HepG2 (cell line): ENCODE results near the gene ZNF10. TPM values are rescaled to one million over a fixed set of nuclear protein-coding genes. Genes with fewer than 3 reads are reported as not detected.

Source experiments
- ARID3A ChIP-seq: IDR thresholded peaks from 2 replicates; pipeline ENCODE4 v1.6.1; 2012; ENCODE audit warnings: low read depth, low read length, improper control_type of control experiment
- ARNT2 ChIP-seq: sonication (generic); formaldehyde crosslinking; IDR thresholded peaks from 2 replicates; pipeline ENCODE4 v1.8.0; 2022; ENCODE audit warnings: mild to moderate bottlenecking, low read depth, missing genetic modification reagents, moderate library complexity
- ATF5 ChIP-seq: sonication (generic); formaldehyde crosslinking; IDR thresholded peaks from 2 replicates; pipeline ENCODE4 v1.4.0; 2020; ENCODE audit warnings: mild to moderate bottlenecking, low read depth, missing genetic modification reagents
- ATF7 ChIP-seq, 2 experiments: fragments of 450-650 bp in 1 of 2; sonication (generic) in 1 of 2; formaldehyde crosslinking in 1 of 2; IDR thresholded peaks; 2 replicates each; pipeline versions ENCODE4 v1.4.0 to v1.6.1; 2016 to 2020; ENCODE audit warnings: antibody characterized with exemption in 1 of 2, mild to moderate bottlenecking in 1 of 2, missing genetic modification reagents in 1 of 2
- CEBPZ ChIP-seq: IDR thresholded peaks from 2 replicates; pipeline ENCODE4 v1.6.1; 2012; ENCODE audit warnings: low read length, improper control_type of control experiment
- GMEB1 ChIP-seq: sonication (generic); formaldehyde crosslinking; IDR thresholded peaks from 2 replicates; pipeline ENCODE4 v1.5.1; 2020; ENCODE audit warnings: missing genetic modification reagents, mild to moderate bottlenecking, borderline replicate concordance
- NCOA1 ChIP-seq: sonication (generic); formaldehyde crosslinking; IDR thresholded peaks from 2 replicates; pipeline ENCODE4 v1.9.0; 2021; ENCODE audit warnings: missing genetic modification reagents
- NR3C1 ChIP-seq: sonication (generic); formaldehyde crosslinking; IDR thresholded peaks from 2 replicates; pipeline ENCODE4 v1.4.0; 2020; ENCODE audit warnings: missing genetic modification reagents
- RNF2 ChIP-seq: fragments of 450-650 bp; conservative IDR thresholded peaks from 2 replicates; pipeline ENCODE4 v1.6.1; 2016; ENCODE audit warnings: low read depth
- SIX4 ChIP-seq: sonication (generic); formaldehyde crosslinking; IDR thresholded peaks from 2 replicates; pipeline ENCODE4 v1.4.0; 2020; ENCODE audit warnings: missing genetic modification reagents
- THAP8 ChIP-seq: sonication (generic); formaldehyde crosslinking; IDR thresholded peaks from 2 replicates; pipeline ENCODE4 v1.5.1; 2020; ENCODE audit warnings: missing genetic modification reagents, mild to moderate bottlenecking, borderline replicate concordance
- ZNF274 ChIP-seq: sonication (generic); formaldehyde crosslinking; IDR thresholded peaks from 2 replicates; pipeline ENCODE4 v1.5.1; 2020; ENCODE audit warnings: mild to moderate bottlenecking, missing genetic modification reagents
- ZNF33B ChIP-seq: sonication (generic); formaldehyde crosslinking; IDR thresholded peaks from 2 replicates; pipeline ENCODE4 v1.5.1; 2020; ENCODE audit warnings: mild to moderate bottlenecking, missing genetic modification reagents
- ZNF460 ChIP-seq: sonication (generic); formaldehyde crosslinking; IDR thresholded peaks from 2 replicates; pipeline ENCODE4 v1.5.1; 2020; ENCODE audit warnings: missing genetic modification reagents, mild to moderate bottlenecking, borderline replicate concordance
- ZNF589 ChIP-seq: sonication (generic); formaldehyde crosslinking; conservative IDR thresholded peaks from 2 replicates; pipeline ENCODE4 v1.8.0; 2022; ENCODE audit warnings: mild to moderate bottlenecking, moderate library complexity, missing genetic modification reagents
- polyA plus RNA-seq, 8 experiments: library from polyadenylated mRNA; depleted of rRNA in 3 of 8; stranded (reverse) in 7 of 8; unstranded in 1 of 8; fragments of >200 nt; fragmentation: Illumina TruSeq in 4 of 8; extraction: Trizol in 4 of 8; gene quantifications; 2 replicates each; pipeline versions ENCODE4 v1.2.1 to v1.2.3, GENCODE V29; 2011 to 2016; ENCODE audit warnings: low read depth in 4 of 8, missing spikeins in 1 of 8, mixed read lengths in 1 of 8; ENCODE audit not compliant: insufficient read depth in 1 of 8
- total RNA-seq, 5 experiments: library from RNA; depleted of rRNA; stranded (reverse); fragments of >200 nt; fragmentation: Illumina TruSeq; extraction: Trizol; gene quantifications; 2 replicates each; pipeline ENCODE4 v1.2.3, GENCODE V29; 2016; ENCODE audit warnings: low read depth in 1 of 5

ZNF10 gene
- total and polyA plus RNA-seq, 2 of the 13 experiments (the other 11 are each of a cell fraction or from before 2014, with no cell fraction given), result 2.9 to 6.5 TPM

GRCh38 chr12:133181238-133181959 is 51.0 kb downstream of the ZNF10 start, which contains the start of gene ZNF268 (continued):
- TF ChIP-seq ATF5 (CRISPR knock-in tag) (no peak), SIX4 (CRISPR knock-in tag) (no peak), THAP8 (CRISPR knock-in tag) (no peak), ZNF460 (CRISPR knock-in tag) (no peak), NCOA1 (no peak), ARNT2 (no peak; the same call in 1 of the 2 replicates), GMEB1 (CRISPR knock-in tag) (peak; percentile 96), NR3C1 (no peak), ATF7 (IDR thresholded peaks at IDR 0.05) (peak; percentile 61; the same call in 1 of the 2 replicates), ATF7 (CRISPR knock-in tag; IDR thresholded peaks at IDR 0.05) (no peak; the same call in 1 of the 2 replicates), ZNF274 (CRISPR knock-in tag) (peak; percentile 89), CEBPZ (no peak), ZNF589 (CRISPR knock-in tag) (0 out of 2 replicates have a peak, but pooled peaks have one; percentile 31), RNF2 (no peak), ZNF33B (0 out of 2 replicates have a peak, but pooled peaks have one; percentile 46), ARID3A (no peak)
